Natural killer cell (primary cell): ENCODE measurements around the gene GBP2. TPM values are rescaled to one million over a fixed set of nuclear protein-coding genes. Genes with fewer than 3 reads are reported as not detected.

ENCODE experiments used
- ATAC-seq, 3 donors: fragments of 150-1000 bp in 2 of 3; fragments of 200-7000 bp in 1 of 3; cut with Tn5 transposase; 1 replicate in 1 of 3; 2 replicates in 2 of 3; pipeline ENCODE4 v1.10.0; 2021; ENCODE audit warnings: mild to moderate bottlenecking in 2 of 3, moderate library complexity in 2 of 3
- DNase-seq, 2 donors: peaks; one replicate each; pipeline versions ENCODE4 v3.0.0 to v3.0.0-alpha.2; 2013 to 2021; ENCODE audit warnings: mixed read lengths in 1 of 2
- H3K27ac ChIP-seq: one replicate; pipeline ENCODE4 v1.5.1; 2013; ENCODE audit warnings: mild to moderate bottlenecking, low read length
- H3K27me3 ChIP-seq: one replicate; pipeline ENCODE4 v1.6.1; 2013; ENCODE audit warnings: low read length; ENCODE audit not compliant: control insufficient read depth, insufficient read depth
- H3K36me3 ChIP-seq: one replicate; pipeline ENCODE4 v1.6.1; 2013; ENCODE audit warnings: low read length; ENCODE audit not compliant: control insufficient read depth, insufficient read depth
- H3K4me1 ChIP-seq: one replicate; pipeline ENCODE4 v1.6.1; 2013; ENCODE audit warnings: low read length; ENCODE audit not compliant: control insufficient read depth, insufficient read depth
- H3K4me3 ChIP-seq: one replicate; pipeline ENCODE4 v1.5.1; 2013; ENCODE audit warnings: low read length
- H3K9me3 ChIP-seq: one replicate; pipeline ENCODE4 v1.6.1; 2013; ENCODE audit warnings: low read length; ENCODE audit not compliant: control insufficient read depth, insufficient read depth
- H3K27ac Mint-ChIP-seq, 2 donors: one replicate each; pipeline ENCODE4 v1.8.0; 2022; ENCODE audit warnings: mild to moderate bottlenecking in 2 of 2, mixed read lengths in 2 of 2, moderate library complexity in 1 of 2
- H3K27me3 Mint-ChIP-seq, 2 donors: one replicate each; pipeline ENCODE4 v1.8.0; 2022; ENCODE audit warnings: low read depth in 2 of 2, mixed read lengths in 2 of 2
- H3K36me3 Mint-ChIP-seq: one replicate; pipeline ENCODE4 v1.8.0; 2022; ENCODE audit warnings: mixed read lengths
- H3K4me1 Mint-ChIP-seq, 2 donors: one replicate each; pipeline ENCODE4 v1.8.0; 2022; ENCODE audit warnings: mixed read lengths in 2 of 2
- H3K4me3 Mint-ChIP-seq: one replicate; pipeline ENCODE4 v1.8.0; 2022; ENCODE audit warnings: mild to moderate bottlenecking, moderate library complexity, mixed read lengths
- H3K9me3 Mint-ChIP-seq, 2 donors: one replicate each; pipeline ENCODE4 v1.8.0; 2022; ENCODE audit warnings: mixed read lengths in 2 of 2
- WGBS: methylation state at CpG from one replicate; pipeline ENCODE4 v1.1.7; 2013; ENCODE audit warnings: missing lambda C conversion rate; ENCODE audit not compliant: insufficient coverage; 5-methylcytosine and 5-hydroxymethylcytosine counted together
- intact Hi-C: fragments of 100-400 bp; cut with micrococcal nuclease; formaldehyde crosslinking; loops from one replicate; pipeline ENCODE4 v1.14.2; 2022
- total RNA-seq, 4 donors: library from RNA; stranded (reverse); fragments of 120-200 nt in 1 of 4; gene quantifications; one replicate each; pipeline versions ENCODE4 v1.2.3 to v1.2.4, GENCODE V29; 2013 to 2022
- TF ChIP-seq, protein P1 (sequence below): fragments of 200-600 bp; IDR thresholded peaks from one replicate; pipeline ENCODE4 v1.8.0; 2022; ENCODE audit warnings: antibody characterized with exemption

GBP2 gene
- total RNA-seq, 3 donors from 2014 or later (not counting 1 experiment from before 2014, with no cell fraction given) = 117 to 153 (median 144) TPM

DNA sequence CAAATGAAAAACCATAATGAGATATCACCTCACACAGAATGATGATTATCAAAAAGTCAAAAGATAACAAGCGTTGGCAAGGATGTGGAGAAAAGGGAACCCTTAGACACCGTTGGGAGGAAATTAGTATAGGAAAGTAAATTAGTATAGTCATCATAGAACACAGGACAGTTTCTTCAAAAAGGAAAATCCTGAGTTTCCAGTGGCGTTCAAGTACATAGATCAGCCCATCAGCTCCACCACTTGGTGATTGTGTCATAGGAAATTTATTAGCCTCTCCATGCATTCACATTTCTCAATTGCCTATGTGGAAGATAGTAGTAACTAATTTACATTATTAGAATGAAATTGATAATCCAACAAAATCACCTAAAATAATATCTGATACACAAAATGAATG lies 20.8 kb upstream of the GBP2 start:
- Histone ChIP-seq H3K4me3 (no peak overlapping the region), H3K9me3 (no peaks in the 10 kb centered on the region), H3K27ac (no peak overlapping the region), H3K4me1 (no peaks in the 10 kb centered on the region), H3K36me3 (no peaks in the 10 kb centered on the region), H3K27me3 (no peaks in the 10 kb centered on the region)
- intact Hi-C loops = no loop called here
- no peaks in the 10 kb centered on the region for H3K36me3 Mint-ChIP-seq
- ATAC-seq (no peak), DNase-seq (no peak)
- H3K9me3 Mint-ChIP-seq = no peaks in the 10 kb centered on the region
- TF ChIP-seq, protein P1, sequence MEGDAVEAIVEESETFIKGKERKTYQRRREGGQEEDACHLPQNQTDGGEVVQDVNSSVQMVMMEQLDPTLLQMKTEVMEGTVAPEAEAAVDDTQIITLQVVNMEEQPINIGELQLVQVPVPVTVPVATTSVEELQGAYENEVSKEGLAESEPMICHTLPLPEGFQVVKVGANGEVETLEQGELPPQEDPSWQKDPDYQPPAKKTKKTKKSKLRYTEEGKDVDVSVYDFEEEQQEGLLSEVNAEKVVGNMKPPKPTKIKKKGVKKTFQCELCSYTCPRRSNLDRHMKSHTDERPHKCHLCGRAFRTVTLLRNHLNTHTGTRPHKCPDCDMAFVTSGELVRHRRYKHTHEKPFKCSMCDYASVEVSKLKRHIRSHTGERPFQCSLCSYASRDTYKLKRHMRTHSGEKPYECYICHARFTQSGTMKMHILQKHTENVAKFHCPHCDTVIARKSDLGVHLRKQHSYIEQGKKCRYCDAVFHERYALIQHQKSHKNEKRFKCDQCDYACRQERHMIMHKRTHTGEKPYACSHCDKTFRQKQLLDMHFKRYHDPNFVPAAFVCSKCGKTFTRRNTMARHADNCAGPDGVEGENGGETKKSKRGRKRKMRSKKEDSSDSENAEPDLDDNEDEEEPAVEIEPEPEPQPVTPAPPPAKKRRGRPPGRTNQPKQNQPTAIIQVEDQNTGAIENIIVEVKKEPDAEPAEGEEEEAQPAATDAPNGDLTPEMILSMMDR = no peak
- no peak overlapping the region for H3K27ac Mint-ChIP-seq
- WGBS = 48% methylated on average over 2 of the region's 3 CpGs
- no peak overlapping the region for H3K4me3 Mint-ChIP-seq
- H3K4me1 Mint-ChIP-seq = peaks cover 22% of the 10 kb centered on the region in 2 donors
- H3K27me3 Mint-ChIP-seq = no peaks in the 10 kb centered on the region

DNA sequence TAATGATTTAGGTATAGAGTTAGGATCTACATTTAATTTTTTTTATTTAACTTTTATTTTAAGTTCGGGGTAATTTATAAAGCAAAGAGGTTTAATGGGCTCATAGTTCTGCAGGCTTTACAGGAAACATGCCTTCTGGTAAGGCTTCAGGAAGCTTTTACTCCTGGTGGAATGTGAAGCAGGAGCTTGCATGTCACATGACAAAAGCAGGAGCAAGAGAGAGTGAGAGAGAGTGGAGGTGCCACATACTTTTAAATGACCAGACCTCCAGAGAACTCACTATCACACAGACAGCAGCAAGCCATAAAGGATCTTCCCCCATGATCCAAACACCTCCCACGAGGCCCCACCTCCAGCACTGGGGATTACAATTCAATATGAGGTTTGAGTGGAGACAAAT lies 17.6 kb upstream of the GBP2 start:
- WGBS = 86% methylated on average over 1 of the region's 2 CpGs
- H3K36me3 ChIP-seq = no peaks in the 10 kb centered on the region
- no peak overlapping the region for H3K27ac Mint-ChIP-seq

DNA sequence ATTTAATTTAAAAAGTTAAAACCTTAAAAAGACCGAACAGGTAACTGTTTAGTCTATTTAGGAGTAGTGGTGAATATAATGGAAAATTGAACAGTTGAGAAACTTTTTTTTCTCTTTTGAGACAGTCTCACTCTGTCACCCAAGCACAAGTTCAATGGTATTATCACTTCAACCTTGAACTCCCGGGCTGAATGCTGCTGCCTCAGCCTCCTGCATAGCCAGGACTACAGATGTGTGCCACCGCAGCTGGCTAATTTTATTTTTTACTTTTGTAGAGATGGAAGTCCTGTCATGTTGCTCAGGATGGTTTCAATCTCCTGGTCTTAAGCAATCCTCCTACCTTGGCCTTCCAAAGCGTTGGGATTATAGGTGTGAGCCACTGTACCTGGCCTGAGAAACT lies 16.2 kb upstream of the GBP2 start:
- no peaks in the 10 kb centered on the region for H3K4me1 ChIP-seq
- DNase-seq (no peak), ATAC-seq (no peak)
- no peaks in the 10 kb centered on the region for H3K27me3 Mint-ChIP-seq
- H3K9me3 ChIP-seq = no peaks in the 10 kb centered on the region
- no peaks in the 10 kb centered on the region for H3K36me3 ChIP-seq
- no peak overlapping the region for H3K4me3 Mint-ChIP-seq
- no peaks in the 10 kb centered on the region for H3K27me3 ChIP-seq
- intact Hi-C loops = no loop called here
- 88% methylated on average over 3 of the region's 4 CpGs for WGBS
- peaks cover 11 to 16% of the 10 kb centered on the region in 2 donors for H3K4me1 Mint-ChIP-seq
- TF ChIP-seq, protein P1 = no peak
- H3K27ac ChIP-seq = no peak overlapping the region
- no peak overlapping the region for H3K4me3 ChIP-seq
- H3K9me3 Mint-ChIP-seq = no peaks in the 10 kb centered on the region
- H3K36me3 Mint-ChIP-seq = no peaks in the 10 kb centered on the region
- H3K27ac Mint-ChIP-seq = no peak overlapping the region

More for the DNA sequence above, 17.6 kb upstream of the GBP2 start:
- Histone ChIP-seq H3K9me3 (no peaks in the 10 kb centered on the region), H3K27ac (no peak overlapping the region), H3K4me3 (no peak overlapping the region), H3K4me1 (no peaks in the 10 kb centered on the region), H3K27me3 (no peaks in the 10 kb centered on the region)
- DNase-seq (no peak), ATAC-seq (no peak)
- Mint-ChIP-seq H3K4me3 (no peak overlapping the region), H3K4me1 (peaks cover 11 to 16% of the 10 kb centered on the region in 2 donors), H3K27me3 (no peaks in the 10 kb centered on the region), H3K36me3 (no peaks in the 10 kb centered on the region), H3K9me3 (no peaks in the 10 kb centered on the region)
- intact Hi-C loops = no loop called here
- TF ChIP-seq, protein P1 = no peak

DNA sequence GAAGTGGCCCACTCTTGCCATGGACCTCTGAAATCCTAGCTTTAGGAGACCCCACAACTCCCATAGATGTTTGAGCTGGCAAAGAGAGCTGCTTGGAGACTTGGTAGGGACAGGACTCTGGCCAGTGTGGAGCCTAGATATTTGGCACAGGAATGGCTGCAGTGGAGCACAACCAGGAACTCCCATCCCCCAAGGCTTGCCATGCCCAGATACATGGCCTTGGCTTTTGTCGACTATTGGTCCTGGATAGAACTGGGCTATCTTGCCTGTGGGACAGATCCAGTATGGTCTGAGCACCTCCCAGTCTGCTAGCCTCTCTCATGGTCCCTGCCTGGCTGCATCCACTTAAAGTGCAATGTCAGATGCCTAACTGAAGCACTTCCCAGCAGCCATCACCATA lies 7.8 kb upstream of the GBP2 start:
- H3K9me3 ChIP-seq = no peaks in the 10 kb centered on the region
- Mint-ChIP-seq H3K36me3 (peaks cover 15% of the 10 kb centered on the region), H3K27me3 (peaks cover 11 to 15% of the 10 kb centered on the region in 2 donors), H3K9me3 (no peaks in the 10 kb centered on the region), H3K27ac (no peak overlapping the region), H3K4me3 (no peak overlapping the region), H3K4me1 (peaks cover 14% of the 10 kb centered on the region in 2 donors)
- H3K27me3 ChIP-seq = no peaks in the 10 kb centered on the region
- no peak overlapping the region for H3K4me3 ChIP-seq
- TF ChIP-seq, protein P1 = no peak
- H3K4me1 ChIP-seq = peaks cover 6% of the 10 kb centered on the region
- no peak for ATAC-seq
- intact Hi-C loops = no loop called here
- H3K36me3 ChIP-seq = no peaks in the 10 kb centered on the region
- H3K27ac ChIP-seq = no peak overlapping the region
- WGBS = 98% methylated on average over 1 of the region's 1 CpG
- DNase-seq = no peak
